GM23338 (cell line): ENCODE measurements around the gene ID4. TPM values are rescaled to one million over a fixed set of nuclear protein-coding genes. Genes with fewer than 3 reads are reported as not detected.

Experiments
- ATAC-seq: fragments of 200-7000 bp; cut with Tn5 transposase; 3 replicates; pipeline ENCODE4 v1.9.1; 2020
- DNase-seq: peaks from one replicate; pipeline ENCODE4 v3.0.0-alpha.2; 2015; ENCODE audit warnings: low spot score
- H2AFZ ChIP-seq: fragments of 200-600 bp; sonication (generic); 2 replicates; pipeline ENCODE4 v1.8.0; 2016; ENCODE audit warnings: antibody characterized with exemption, mild to moderate bottlenecking, moderate library complexity
- H3F3A ChIP-seq: fragments of 200-600 bp; sonication (generic); replicated peaks from 2 replicates; pipeline ENCODE4 v1.8.0; 2017; ENCODE audit warnings: antibody characterized with exemption, mixed run types, low read depth
- H3K27ac ChIP-seq: fragments of 200-600 bp; sonication (generic); 2 replicates; pipeline ENCODE4 v1.6.1; 2016; ENCODE audit warnings: low read depth
- H3K27me3 ChIP-seq: fragments of 200-600 bp; sonication (generic); 2 replicates; pipeline ENCODE4 v1.8.0; 2016; ENCODE audit warnings: mild to moderate bottlenecking, mixed run types, moderate library complexity; ENCODE audit not compliant: insufficient read depth
- H3K36me3 ChIP-seq: fragments of 200-600 bp; sonication (generic); 2 replicates; pipeline ENCODE4 v1.8.0; 2016; ENCODE audit warnings: mild to moderate bottlenecking; ENCODE audit not compliant: insufficient read depth
- H3K4me1 ChIP-seq: fragments of 200-600 bp; sonication (generic); 2 replicates; pipeline ENCODE4 v1.8.0; 2016; ENCODE audit warnings: mild to moderate bottlenecking, moderate library complexity; ENCODE audit not compliant: insufficient read depth
- H3K4me2 ChIP-seq: fragments of 200-600 bp; sonication (generic); 2 replicates; pipeline ENCODE4 v1.7.1; 2017; ENCODE audit warnings: mixed run types
- H3K4me3 ChIP-seq: fragments of 200-600 bp; sonication (generic); 2 replicates; pipeline ENCODE4 v1.6.1; 2016; ENCODE audit warnings: mixed run types
- H3K79me2 ChIP-seq: fragments of 200-600 bp; sonication (generic); replicated peaks from 2 replicates; pipeline ENCODE4 v1.8.0; 2017; ENCODE audit warnings: mild to moderate bottlenecking; ENCODE audit not compliant: insufficient read depth
- H3K9me2 ChIP-seq: fragments of 200-600 bp; sonication (generic); 2 replicates; pipeline ENCODE4 v1.8.0; 2017; ENCODE audit not compliant: insufficient read depth
- H4K20me1 ChIP-seq: fragments of 200-600 bp; sonication (generic); replicated peaks from 2 replicates; pipeline ENCODE4 v1.8.0; 2017; ENCODE audit warnings: mild to moderate bottlenecking; ENCODE audit not compliant: insufficient read depth
- H3K27ac Mint-ChIP-seq: 2 replicates; pipeline ENCODE4 v1.8.0; 2020; ENCODE audit warnings: inconsistent platforms, mild to moderate bottlenecking, moderate library complexity, mixed read lengths
- H3K27me3 Mint-ChIP-seq: 3 replicates; pipeline ENCODE4 v1.8.0; 2022; ENCODE audit warnings: low read depth, mild to moderate bottlenecking, moderate library complexity, mixed read lengths, inconsistent platforms; ENCODE audit not compliant: insufficient read depth, poor library complexity
- H3K36me3 Mint-ChIP-seq: 3 replicates; pipeline ENCODE4 v1.8.0; 2021; ENCODE audit warnings: low read depth, mild to moderate bottlenecking, inconsistent platforms, moderate library complexity, mixed read lengths
- H3K4me1 Mint-ChIP-seq: 3 replicates; pipeline ENCODE4 v1.8.0; 2020; ENCODE audit warnings: mild to moderate bottlenecking, inconsistent platforms, mixed read lengths
- H3K4me3 Mint-ChIP-seq: 3 replicates; pipeline ENCODE4 v1.8.0; 2021; ENCODE audit warnings: moderate library complexity, mild to moderate bottlenecking, inconsistent platforms, mixed read lengths
- H3K9me3 Mint-ChIP-seq: 3 replicates; pipeline ENCODE4 v1.8.0; 2020; ENCODE audit warnings: moderate library complexity, mild to moderate bottlenecking, inconsistent platforms, mixed read lengths
- CREB1 ChIP-seq: fragments of 250-450 bp; sonication (Bioruptor Pico); IDR thresholded peaks from 2 replicates; pipeline ENCODE4 v1.5.0; 2020; ENCODE audit warnings: low read depth, mild to moderate bottlenecking, moderate library complexity
- EZH2 ChIP-seq: fragments of 200-600 bp; sonication (generic); IDR thresholded peaks from one replicate; pipeline ENCODE4 v1.8.0; 2017; ENCODE audit warnings: antibody characterized with exemption, mild to moderate bottlenecking, low read depth; ENCODE audit not compliant: unreplicated experiment
- EZH2phosphoT487 ChIP-seq: fragments of 200-600 bp; sonication (generic); IDR thresholded peaks from one replicate; pipeline ENCODE4 v1.8.1; 2018; ENCODE audit warnings: antibody characterized with exemption; ENCODE audit not compliant: unreplicated experiment
- JUNB ChIP-seq: IDR thresholded peaks from one replicate; pipeline ENCODE4 v1.6.1; 2016; ENCODE audit warnings: antibody characterized with exemption; ENCODE audit not compliant: unreplicated experiment
- NANOG ChIP-seq: IDR thresholded peaks from 2 replicates; pipeline ENCODE4 v1.6.1; 2016; ENCODE audit warnings: antibody characterized with exemption, borderline replicate concordance
- POLR2AphosphoS5 ChIP-seq: IDR thresholded peaks from 2 replicates; pipeline ENCODE4 v1.6.1; 2016; ENCODE audit warnings: antibody characterized with exemption, low read depth
- STAT1 ChIP-seq: IDR thresholded peaks from one replicate; pipeline ENCODE4 v1.6.1; 2016; ENCODE audit warnings: antibody characterized with exemption; ENCODE audit not compliant: unreplicated experiment
- ZNF114 ChIP-seq: fragments of 250-450 bp; sonication (Bioruptor Pico); IDR thresholded peaks from 2 replicates; pipeline ENCODE4 v1.5.0; 2020; ENCODE audit warnings: mild to moderate bottlenecking, moderate library complexity
- ZNF331 ChIP-seq: fragments of 250-450 bp; sonication (Bioruptor Pico); IDR thresholded peaks from 2 replicates; pipeline ENCODE4 v1.5.0; 2020; ENCODE audit warnings: low read depth, mild to moderate bottlenecking, moderate library complexity
- polyA plus RNA-seq: library from polyadenylated mRNA; unstranded; fragments of >200 nt; fragmentation: Nextera tagmentation; extraction: Ambion mirVana; gene quantifications from 2 replicates; pipeline ENCODE4 v1.2.1, GENCODE V29; 2016
- total RNA-seq: library from RNA; depleted of rRNA; stranded (reverse); fragments of >200 nt; shearing (Covaris generic); gene quantifications from 2 replicates; pipeline ENCODE4 v1.2.3, GENCODE V29; 2014
- TF ChIP-seq, protein P1 (sequence below): IDR thresholded peaks from 2 replicates; pipeline ENCODE4 v1.6.1; 2016; ENCODE audit warnings: antibody characterized with exemption
- TF ChIP-seq, protein P2 (sequence below), 2 experiments: fragments of 200-600 bp in 1 of 2; sonication (generic) in 1 of 2; conservative IDR thresholded peaks; 2 replicates each; pipeline versions ENCODE4 v1.5.1 to v1.6.1; 2016 to 2017; ENCODE audit warnings: antibody characterized with exemption in 2 of 2, low read depth in 2 of 2, mild to moderate bottlenecking in 2 of 2, moderate library complexity in 1 of 2
- TF ChIP-seq, protein P3 (sequence below): fragments of 250-450 bp; sonication (Bioruptor Pico); IDR thresholded peaks from 2 replicates; pipeline ENCODE4 v1.5.0; 2020; ENCODE audit warnings: mild to moderate bottlenecking, moderate library complexity
- TF ChIP-seq, protein P4 (sequence below): IDR thresholded peaks from one replicate; pipeline ENCODE4 v1.6.1; 2018; ENCODE audit warnings: antibody characterized with exemption; ENCODE audit not compliant: unreplicated experiment

ID4 gene
- total and polyA plus RNA-seq, 2 experiments from 2014 or later, result 3.7 to 7.0 TPM

DNA sequence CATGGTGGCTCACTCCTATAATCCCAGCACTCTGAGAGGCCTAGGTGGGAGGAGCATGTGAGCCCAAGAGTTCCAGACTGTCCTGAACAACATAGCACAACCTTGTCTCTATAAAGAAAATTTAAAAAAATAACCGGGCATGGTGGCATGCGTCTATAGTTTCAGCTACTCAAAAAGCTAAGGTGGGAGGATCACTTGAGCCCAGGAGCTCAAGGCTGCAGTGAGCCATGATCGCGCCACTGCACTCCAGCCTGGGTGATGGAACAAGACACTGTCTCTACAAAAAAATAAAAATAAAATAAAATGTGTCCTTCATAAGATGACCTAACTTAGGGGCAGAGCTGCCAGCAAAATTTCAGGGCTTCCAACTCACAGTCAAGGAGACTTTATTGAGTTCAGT is 12.6 kb downstream of the ID4 start:
- Mint-ChIP-seq H3K9me3 (no peaks in the 10 kb centered on the region; the same call in 2 of the 3 replicates), H3K36me3 (no peaks in the 10 kb centered on the region), H3K27ac (no peak overlapping the region), H3K4me3 (no peak overlapping the region), H3K27me3 (peaks cover 2% of the 10 kb centered on the region), H3K4me1 (peaks cover 8% of the 10 kb centered on the region)
- no peaks in the 10 kb centered on the region for H3K79me2 ChIP-seq
- H2AFZ ChIP-seq, result 0 out of 2 replicates have a peak overlapping the region, but pooled peaks have one; percentile 43
- H3K4me2 ChIP-seq, result no peak overlapping the region
- H3K4me1 ChIP-seq, result 0 out of 2 replicates have a peak, but pooled peaks cover 8% of the 10 kb centered on the region
- no peaks in the 10 kb centered on the region for H3F3A ChIP-seq
- DNase-seq (no peak), ATAC-seq (no peak)
- no peaks in the 10 kb centered on the region for H3K36me3 ChIP-seq
- H3K27ac ChIP-seq, result no peak overlapping the region
- no peak overlapping the region for H3K4me3 ChIP-seq
- TF ChIP-seq ZNF331 (no peak), EZH2 (no peak), CREB1 (no peak), EZH2phosphoT487 (no peak), POLR2AphosphoS5 (no peak), ZNF114 (CRISPR knock-in tag) (no peak), STAT1 (no peak), JUNB (no peak), NANOG (no peak)
- TF ChIP-seq, protein P1, sequence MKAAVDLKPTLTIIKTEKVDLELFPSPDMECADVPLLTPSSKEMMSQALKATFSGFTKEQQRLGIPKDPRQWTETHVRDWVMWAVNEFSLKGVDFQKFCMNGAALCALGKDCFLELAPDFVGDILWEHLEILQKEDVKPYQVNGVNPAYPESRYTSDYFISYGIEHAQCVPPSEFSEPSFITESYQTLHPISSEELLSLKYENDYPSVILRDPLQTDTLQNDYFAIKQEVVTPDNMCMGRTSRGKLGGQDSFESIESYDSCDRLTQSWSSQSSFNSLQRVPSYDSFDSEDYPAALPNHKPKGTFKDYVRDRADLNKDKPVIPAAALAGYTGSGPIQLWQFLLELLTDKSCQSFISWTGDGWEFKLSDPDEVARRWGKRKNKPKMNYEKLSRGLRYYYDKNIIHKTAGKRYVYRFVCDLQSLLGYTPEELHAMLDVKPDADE, result no peak
- TF ChIP-seq, protein P2, sequence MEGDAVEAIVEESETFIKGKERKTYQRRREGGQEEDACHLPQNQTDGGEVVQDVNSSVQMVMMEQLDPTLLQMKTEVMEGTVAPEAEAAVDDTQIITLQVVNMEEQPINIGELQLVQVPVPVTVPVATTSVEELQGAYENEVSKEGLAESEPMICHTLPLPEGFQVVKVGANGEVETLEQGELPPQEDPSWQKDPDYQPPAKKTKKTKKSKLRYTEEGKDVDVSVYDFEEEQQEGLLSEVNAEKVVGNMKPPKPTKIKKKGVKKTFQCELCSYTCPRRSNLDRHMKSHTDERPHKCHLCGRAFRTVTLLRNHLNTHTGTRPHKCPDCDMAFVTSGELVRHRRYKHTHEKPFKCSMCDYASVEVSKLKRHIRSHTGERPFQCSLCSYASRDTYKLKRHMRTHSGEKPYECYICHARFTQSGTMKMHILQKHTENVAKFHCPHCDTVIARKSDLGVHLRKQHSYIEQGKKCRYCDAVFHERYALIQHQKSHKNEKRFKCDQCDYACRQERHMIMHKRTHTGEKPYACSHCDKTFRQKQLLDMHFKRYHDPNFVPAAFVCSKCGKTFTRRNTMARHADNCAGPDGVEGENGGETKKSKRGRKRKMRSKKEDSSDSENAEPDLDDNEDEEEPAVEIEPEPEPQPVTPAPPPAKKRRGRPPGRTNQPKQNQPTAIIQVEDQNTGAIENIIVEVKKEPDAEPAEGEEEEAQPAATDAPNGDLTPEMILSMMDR (conservative IDR thresholded peaks at IDR 0.05; ENCODE audit: low read depth in 2 of 2), result no peak
- TF ChIP-seq, protein P3, sequence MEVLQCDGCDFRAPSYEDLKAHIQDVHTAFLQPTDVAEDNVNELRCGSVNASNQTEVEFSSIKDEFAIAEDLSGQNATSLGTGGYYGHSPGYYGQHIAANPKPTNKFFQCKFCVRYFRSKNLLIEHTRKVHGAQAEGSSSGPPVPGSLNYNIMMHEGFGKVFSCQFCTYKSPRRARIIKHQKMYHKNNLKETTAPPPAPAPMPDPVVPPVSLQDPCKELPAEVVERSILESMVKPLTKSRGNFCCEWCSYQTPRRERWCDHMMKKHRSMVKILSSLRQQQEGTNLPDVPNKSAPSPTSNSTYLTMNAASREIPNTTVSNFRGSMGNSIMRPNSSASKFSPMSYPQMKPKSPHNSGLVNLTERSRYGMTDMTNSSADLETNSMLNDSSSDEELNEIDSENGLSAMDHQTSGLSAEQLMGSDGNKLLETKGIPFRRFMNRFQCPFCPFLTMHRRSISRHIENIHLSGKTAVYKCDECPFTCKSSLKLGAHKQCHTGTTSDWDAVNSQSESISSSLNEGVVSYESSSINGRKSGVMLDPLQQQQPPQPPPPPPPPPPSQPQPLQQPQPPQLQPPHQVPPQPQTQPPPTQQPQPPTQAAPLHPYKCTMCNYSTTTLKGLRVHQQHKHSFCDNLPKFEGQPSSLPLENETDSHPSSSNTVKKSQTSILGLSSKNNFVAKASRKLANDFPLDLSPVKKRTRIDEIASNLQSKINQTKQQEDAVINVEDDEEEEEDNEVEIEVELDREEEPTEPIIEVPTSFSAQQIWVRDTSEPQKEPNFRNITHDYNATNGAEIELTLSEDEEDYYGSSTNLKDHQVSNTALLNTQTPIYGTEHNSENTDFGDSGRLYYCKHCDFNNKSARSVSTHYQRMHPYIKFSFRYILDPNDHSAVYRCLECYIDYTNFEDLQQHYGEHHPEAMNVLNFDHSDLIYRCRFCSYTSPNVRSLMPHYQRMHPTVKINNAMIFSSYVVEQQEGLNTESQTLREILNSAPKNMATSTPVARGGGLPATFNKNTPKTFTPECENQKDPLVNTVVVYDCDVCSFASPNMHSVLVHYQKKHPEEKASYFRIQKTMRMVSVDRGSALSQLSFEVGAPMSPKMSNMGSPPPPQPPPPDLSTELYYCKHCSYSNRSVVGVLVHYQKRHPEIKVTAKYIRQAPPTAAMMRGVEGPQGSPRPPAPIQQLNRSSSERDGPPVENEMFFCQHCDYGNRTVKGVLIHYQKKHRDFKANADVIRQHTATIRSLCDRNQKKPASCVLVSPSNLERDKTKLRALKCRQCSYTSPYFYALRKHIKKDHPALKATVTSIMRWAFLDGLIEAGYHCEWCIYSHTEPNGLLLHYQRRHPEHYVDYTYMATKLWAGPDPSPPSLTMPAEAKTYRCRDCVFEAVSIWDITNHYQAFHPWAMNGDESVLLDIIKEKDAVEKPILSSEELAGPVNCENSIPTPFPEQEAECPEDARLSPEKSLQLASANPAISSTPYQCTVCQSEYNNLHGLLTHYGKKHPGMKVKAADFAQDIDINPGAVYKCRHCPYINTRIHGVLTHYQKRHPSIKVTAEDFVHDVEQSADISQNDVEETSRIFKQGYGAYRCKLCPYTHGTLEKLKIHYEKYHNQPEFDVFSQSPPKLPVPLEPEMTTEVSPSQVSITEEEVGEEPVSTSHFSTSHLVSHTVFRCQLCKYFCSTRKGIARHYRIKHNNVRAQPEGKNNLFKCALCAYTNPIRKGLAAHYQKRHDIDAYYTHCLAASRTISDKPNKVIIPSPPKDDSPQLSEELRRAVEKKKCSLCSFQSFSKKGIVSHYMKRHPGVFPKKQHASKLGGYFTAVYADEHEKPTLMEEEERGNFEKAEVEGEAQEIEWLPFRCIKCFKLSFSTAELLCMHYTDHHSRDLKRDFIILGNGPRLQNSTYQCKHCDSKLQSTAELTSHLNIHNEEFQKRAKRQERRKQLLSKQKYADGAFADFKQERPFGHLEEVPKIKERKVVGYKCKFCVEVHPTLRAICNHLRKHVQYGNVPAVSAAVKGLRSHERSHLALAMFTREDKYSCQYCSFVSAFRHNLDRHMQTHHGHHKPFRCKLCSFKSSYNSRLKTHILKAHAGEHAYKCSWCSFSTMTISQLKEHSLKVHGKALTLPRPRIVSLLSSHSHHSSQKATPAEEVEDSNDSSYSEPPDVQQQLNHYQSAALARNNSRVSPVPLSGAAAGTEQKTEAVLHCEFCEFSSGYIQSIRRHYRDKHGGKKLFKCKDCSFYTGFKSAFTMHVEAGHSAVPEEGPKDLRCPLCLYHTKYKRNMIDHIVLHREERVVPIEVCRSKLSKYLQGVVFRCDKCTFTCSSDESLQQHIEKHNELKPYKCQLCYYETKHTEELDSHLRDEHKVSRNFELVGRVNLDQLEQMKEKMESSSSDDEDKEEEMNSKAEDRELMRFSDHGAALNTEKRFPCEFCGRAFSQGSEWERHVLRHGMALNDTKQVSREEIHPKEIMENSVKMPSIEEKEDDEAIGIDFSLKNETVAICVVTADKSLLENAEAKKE (CRISPR knock-in tag), result no peak
- TF ChIP-seq, protein P4, sequence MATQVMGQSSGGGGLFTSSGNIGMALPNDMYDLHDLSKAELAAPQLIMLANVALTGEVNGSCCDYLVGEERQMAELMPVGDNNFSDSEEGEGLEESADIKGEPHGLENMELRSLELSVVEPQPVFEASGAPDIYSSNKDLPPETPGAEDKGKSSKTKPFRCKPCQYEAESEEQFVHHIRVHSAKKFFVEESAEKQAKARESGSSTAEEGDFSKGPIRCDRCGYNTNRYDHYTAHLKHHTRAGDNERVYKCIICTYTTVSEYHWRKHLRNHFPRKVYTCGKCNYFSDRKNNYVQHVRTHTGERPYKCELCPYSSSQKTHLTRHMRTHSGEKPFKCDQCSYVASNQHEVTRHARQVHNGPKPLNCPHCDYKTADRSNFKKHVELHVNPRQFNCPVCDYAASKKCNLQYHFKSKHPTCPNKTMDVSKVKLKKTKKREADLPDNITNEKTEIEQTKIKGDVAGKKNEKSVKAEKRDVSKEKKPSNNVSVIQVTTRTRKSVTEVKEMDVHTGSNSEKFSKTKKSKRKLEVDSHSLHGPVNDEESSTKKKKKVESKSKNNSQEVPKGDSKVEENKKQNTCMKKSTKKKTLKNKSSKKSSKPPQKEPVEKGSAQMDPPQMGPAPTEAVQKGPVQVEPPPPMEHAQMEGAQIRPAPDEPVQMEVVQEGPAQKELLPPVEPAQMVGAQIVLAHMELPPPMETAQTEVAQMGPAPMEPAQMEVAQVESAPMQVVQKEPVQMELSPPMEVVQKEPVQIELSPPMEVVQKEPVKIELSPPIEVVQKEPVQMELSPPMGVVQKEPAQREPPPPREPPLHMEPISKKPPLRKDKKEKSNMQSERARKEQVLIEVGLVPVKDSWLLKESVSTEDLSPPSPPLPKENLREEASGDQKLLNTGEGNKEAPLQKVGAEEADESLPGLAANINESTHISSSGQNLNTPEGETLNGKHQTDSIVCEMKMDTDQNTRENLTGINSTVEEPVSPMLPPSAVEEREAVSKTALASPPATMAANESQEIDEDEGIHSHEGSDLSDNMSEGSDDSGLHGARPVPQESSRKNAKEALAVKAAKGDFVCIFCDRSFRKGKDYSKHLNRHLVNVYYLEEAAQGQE, result no peak
- no peaks in the 10 kb centered on the region for H3K27me3 ChIP-seq
- H3K9me2 ChIP-seq, result no peaks in the 10 kb centered on the region
- no peaks in the 10 kb centered on the region for H4K20me1 ChIP-seq
